Liver (tissue), 3 donors: ENCODE measurements around the gene RBSN.

Source experiments
- EGR1 ChIP-seq, 2 donors: IDR thresholded peaks; 2 replicates each; pipeline ENCODE4 v1.6.1; 2016 to 2018; ENCODE audit warnings: antibody characterized with exemption in 2 of 2, low read depth in 2 of 2
- TF ChIP-seq, protein P1 (sequence below): fragments of 150-350 bp; IDR thresholded peaks from 2 replicates; pipeline ENCODE4 v1.5.1; 2017; ENCODE audit warnings: improper control_type of control experiment, low read depth, low read length; ENCODE audit not compliant: missing input control
- donor health status: healthy.
- donor health status: healthy.

DNA sequence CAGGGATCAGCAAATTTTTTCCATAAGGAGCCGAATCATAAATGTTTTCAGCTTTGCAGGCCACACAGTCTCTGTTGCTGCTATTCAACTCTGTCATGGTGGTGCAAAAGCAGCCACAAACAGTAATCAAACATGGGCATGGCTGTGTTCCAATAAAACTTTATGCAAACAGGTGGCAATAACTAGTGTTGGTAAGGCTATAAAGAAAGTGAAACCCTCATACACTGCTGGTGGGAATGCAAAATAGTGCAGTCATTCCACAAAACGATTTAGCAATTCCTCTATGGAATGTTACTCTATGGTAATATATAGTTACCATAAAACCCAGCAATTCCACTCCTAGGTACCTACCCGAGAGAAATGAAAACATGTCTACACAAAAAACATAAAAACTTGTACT lies 19.9 kb downstream of the RBSN start:
- TF ChIP-seq, protein P1, sequence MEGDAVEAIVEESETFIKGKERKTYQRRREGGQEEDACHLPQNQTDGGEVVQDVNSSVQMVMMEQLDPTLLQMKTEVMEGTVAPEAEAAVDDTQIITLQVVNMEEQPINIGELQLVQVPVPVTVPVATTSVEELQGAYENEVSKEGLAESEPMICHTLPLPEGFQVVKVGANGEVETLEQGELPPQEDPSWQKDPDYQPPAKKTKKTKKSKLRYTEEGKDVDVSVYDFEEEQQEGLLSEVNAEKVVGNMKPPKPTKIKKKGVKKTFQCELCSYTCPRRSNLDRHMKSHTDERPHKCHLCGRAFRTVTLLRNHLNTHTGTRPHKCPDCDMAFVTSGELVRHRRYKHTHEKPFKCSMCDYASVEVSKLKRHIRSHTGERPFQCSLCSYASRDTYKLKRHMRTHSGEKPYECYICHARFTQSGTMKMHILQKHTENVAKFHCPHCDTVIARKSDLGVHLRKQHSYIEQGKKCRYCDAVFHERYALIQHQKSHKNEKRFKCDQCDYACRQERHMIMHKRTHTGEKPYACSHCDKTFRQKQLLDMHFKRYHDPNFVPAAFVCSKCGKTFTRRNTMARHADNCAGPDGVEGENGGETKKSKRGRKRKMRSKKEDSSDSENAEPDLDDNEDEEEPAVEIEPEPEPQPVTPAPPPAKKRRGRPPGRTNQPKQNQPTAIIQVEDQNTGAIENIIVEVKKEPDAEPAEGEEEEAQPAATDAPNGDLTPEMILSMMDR = no peak
- TF ChIP-seq EGR1 (IDR thresholded peaks at IDR 0.05; ENCODE audit: low read depth in 2 of 2) = no peak
